NB4 (cell line): ENCODE data around the gene RNF150.

ENCODE experiments used
- DNase-seq: peaks from one replicate; pipeline ENCODE4 v3.0.0; 2010; ENCODE audit warnings: low read depth
- H3K4me3 ChIP-seq: one replicate; pipeline ENCODE4 v1.5.1; 2011; ENCODE audit warnings: mild to moderate bottlenecking, low read depth, low read length, moderate library complexity
- MYC ChIP-seq: IDR thresholded peaks from 2 replicates; pipeline ENCODE4 v1.6.1; 2011; ENCODE audit warnings: low read depth, low read length
- POLR2A ChIP-seq: IDR thresholded peaks from 2 replicates; pipeline ENCODE4 v1.6.1; 2011; ENCODE audit warnings: mild to moderate bottlenecking; ENCODE audit not compliant: insufficient read length; ENCODE audit errors: extremely low read depth
- TF ChIP-seq, protein P1 (sequence below): IDR thresholded peaks from one replicate; pipeline ENCODE4 v1.5.1; 2012; ENCODE audit warnings: low read depth, low read length
- TF ChIP-seq, protein P2 (sequence below): IDR thresholded peaks from 2 replicates; pipeline ENCODE4 v1.6.1; 2011; ENCODE audit warnings: low read depth, low read length

The RNF150 gene

DNA sequence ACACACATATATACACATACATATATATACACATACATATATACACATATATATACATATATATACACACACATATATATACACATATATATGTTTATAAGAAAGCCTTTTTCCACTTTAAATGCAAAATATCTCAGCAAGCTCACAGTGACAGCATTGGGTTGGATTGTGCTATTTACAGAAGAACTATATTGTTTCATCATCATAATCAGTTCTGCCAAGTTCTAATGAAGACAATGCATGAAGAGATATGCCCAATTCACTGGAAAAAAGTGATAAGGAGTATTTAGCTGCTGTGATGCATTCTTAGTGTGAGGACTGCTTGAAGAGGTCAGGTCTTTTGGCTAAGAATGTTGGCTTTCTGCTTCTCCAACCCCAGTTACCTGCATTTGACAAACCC is 54.4 kb downstream of the RNF150 start:
- DNase-seq, result no peak
- no peak for TF ChIP-seq POLR2A
- TF ChIP-seq, protein P1, sequence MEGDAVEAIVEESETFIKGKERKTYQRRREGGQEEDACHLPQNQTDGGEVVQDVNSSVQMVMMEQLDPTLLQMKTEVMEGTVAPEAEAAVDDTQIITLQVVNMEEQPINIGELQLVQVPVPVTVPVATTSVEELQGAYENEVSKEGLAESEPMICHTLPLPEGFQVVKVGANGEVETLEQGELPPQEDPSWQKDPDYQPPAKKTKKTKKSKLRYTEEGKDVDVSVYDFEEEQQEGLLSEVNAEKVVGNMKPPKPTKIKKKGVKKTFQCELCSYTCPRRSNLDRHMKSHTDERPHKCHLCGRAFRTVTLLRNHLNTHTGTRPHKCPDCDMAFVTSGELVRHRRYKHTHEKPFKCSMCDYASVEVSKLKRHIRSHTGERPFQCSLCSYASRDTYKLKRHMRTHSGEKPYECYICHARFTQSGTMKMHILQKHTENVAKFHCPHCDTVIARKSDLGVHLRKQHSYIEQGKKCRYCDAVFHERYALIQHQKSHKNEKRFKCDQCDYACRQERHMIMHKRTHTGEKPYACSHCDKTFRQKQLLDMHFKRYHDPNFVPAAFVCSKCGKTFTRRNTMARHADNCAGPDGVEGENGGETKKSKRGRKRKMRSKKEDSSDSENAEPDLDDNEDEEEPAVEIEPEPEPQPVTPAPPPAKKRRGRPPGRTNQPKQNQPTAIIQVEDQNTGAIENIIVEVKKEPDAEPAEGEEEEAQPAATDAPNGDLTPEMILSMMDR, result no peak
- TF ChIP-seq MYC, result no peak

DNA sequence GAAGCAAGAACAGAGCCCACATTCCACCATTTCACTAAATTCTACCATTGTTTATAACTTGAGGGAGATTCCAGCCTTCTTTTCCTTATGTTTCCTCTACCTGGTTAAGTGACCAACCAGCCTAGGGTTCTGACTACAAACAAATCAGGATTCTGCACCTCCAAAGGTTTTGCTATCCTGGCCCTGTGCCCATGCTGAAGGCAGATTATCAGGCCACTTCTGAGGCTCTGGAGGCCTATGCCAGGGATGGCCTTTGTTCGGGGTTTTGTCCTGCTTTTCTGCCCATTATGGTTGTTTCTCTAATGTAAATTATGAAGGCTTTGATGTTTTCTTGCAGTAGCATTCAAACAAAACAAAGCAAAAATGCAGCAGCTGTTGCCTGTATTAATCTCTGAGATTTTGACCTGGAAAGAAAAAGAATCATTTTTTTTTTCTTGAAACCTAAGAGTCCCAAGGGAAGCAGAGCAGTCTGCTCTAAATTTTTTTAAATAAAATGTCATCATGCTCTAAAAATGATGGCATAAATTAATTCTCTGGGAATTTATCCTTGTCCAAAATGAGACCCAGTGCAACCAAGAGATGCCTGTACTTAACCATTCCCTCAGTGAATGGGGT is 55.6 kb downstream of the RNF150 start:
- no peak overlapping the region for H3K4me3 ChIP-seq
- no peak for TF ChIP-seq MYC
- no peak for TF ChIP-seq POLR2A
- TF ChIP-seq, protein P1, result no peak
- TF ChIP-seq, protein P2, sequence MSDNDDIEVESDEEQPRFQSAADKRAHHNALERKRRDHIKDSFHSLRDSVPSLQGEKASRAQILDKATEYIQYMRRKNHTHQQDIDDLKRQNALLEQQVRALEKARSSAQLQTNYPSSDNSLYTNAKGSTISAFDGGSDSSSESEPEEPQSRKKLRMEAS, result no peak
- no peak for DNase-seq

More for the DNA sequence above, 54.4 kb downstream of the RNF150 start:
- no peak overlapping the region for H3K4me3 ChIP-seq

DNA sequence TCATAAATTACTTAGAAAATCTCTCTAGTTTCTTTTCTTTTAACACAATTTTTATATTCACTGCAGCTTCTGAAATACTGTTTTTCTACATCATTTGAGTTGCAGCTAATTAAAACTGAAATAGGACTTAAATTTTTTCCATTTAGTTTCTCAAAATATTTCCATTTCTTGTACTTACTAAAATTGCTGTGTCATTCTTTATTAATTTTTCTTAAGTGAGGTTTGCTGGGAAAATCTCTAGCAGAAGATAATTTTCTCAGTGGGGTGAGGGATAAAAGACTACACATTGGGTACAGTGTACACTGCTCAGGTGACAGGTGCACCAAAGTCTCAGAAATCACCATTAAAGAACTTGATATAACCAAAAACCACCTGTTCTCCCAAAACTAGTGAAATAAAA is 57.7 kb downstream of the RNF150 start:
- TF ChIP-seq POLR2A (no peak), MYC (no peak)
- TF ChIP-seq, protein P1, result no peak
- TF ChIP-seq, protein P2, result no peak
- DNase-seq, result no peak
- H3K4me3 ChIP-seq, result no peak overlapping the region

DNA sequence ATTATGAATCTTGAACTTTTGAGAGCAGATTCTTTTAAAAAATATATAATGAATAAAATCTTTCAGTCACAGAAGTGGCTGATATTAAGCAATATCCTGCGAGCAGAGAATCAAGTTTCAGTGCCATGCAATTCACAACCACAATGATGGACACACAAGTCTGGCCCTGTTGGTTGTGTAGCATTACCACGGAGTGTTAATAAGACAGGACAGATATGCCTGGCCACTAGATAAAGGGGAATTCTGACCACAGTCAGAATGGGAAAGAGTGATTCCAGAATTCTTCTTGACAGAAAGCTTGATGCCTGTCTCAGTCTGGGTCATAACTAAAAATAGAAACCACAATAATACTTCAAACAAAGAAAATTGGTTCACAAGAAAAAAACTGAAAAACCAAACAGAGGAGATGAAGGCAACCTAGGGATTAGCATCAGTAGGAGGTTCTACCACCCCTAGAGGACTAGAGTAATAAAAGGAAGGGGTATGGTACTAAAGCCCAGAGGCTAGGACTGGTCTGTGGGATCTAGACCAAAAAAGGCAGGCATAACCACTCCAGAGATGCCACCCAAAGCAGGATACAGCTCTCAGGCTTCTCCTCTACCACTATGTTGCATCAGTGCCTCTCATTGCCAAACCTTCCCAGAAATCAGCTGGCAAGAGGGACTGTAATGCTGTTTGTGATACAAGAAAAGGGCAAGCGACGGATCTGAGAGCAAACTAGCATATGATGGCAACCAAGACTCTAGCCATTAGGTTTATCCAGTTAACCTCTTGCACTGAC is 59.0 kb downstream of the RNF150 start:
- TF ChIP-seq, protein P1, result no peak
- TF ChIP-seq POLR2A (no peak), MYC (no peak)
- TF ChIP-seq, protein P2, result no peak
- DNase-seq, result no peak
- H3K4me3 ChIP-seq, result no peak overlapping the region

DNA sequence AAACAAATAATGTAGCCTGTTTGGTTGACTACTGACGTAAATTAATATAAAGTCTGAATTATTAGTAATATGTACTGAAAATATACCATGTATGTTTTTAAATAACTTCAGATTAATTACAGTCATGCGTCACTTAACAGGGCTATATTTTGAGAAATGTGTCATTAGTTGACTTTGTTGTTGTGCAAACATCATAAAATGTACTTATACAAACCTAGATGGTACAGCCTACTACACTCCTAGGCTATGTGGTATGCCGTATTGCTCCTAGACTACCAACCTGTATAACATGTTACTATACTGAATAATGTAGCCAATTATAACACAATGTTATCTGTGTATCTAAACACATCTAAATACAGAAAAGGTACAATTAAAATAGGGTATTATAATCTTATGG is 66.6 kb downstream of the RNF150 start:
- no peak overlapping the region for H3K4me3 ChIP-seq
- TF ChIP-seq MYC (no peak), POLR2A (no peak)
- TF ChIP-seq, protein P1, result no peak
- TF ChIP-seq, protein P2, result no peak
- no peak for DNase-seq

DNA sequence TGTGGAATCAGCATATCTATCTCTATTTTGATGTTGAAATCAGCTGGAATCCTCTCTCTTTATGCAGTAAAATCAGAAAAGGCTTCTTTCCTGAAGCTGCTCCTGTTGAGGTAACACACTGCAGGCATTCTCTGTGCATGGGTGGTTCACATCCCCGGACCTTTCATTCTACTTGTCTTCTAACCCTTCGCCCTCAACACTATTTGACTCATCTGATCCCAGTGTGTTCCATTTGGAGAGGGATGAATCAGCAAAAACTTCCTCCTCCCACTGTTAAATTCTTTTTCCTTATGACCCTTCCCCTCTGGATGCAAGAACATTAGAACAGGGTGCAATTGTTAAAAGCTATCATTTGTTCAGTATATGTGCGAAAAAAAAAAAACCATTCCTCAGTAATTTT is 67.4 kb downstream of the RNF150 start:
- TF ChIP-seq, protein P2, result no peak
- H3K4me3 ChIP-seq, result no peak overlapping the region
- DNase-seq, result no peak
